AG04449 (cell line): ENCODE measurements around the gene PPP2R5D.

Source experiments
- CTCF ChIA-PET: fragments of 350-600 bp; formaldehyde crosslinking; extraction: SDS; loops from one replicate; lab custom pipeline; 2021; ENCODE audit warnings: antibody characterized with exemption; lab: Yijun Ruan, JAX
- POLR2A ChIA-PET: fragments of 400-600, 350-600 bp; formaldehyde crosslinking; extraction: SDS; loops from one replicate; lab custom pipeline; 2020; ENCODE audit warnings: antibody characterized with exemption, inconsistent platforms; lab: Yijun Ruan, JAX
- DNase-seq: peaks from one replicate; pipeline ENCODE4 v3.0.0-alpha.2; 2010; ENCODE audit warnings: low read depth, low spot score
- H3K4me3 ChIP-seq: 2 replicates; pipeline ENCODE4 v1.5.1; 2011; ENCODE audit warnings: low read depth, mild to moderate bottlenecking, control low read depth, low read length
- CTCF ChIP-seq: IDR thresholded peaks from one replicate; pipeline ENCODE4 v1.5.1; 2011; ENCODE audit warnings: mild to moderate bottlenecking, moderate library complexity, low read length, control low read depth, inconsistent platforms; ENCODE audit not compliant: insufficient read depth; ENCODE audit errors: missing control alignments

Gene PPP2R5D

DNA sequence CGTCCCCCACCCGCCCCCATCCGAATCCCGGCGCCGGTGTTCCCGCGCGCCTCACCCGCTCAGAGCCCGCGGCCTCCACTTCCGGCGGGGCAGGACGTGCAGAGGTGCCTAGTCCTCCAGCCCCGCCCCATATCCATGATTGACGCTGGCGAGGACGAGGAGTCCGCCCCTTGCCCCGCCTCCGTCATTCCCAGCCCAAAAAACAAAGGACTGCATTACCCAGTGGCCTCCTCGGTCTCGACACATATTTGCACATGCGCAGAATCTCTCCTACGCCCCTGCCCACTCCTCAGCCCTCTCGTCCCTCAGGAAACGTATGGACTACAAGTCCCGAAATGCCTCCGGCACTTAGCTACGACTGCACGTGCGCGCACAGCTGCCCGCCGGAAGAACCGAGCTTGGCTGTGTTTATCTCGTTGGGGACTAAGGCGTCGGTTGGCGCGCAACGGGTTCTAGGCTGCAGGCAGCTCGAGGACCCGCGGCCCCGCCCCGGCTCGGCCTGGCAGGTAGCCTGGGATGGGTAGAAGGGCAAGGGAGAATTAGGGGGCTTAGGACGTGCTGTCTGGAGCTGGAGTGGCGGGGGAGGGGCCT, 29.6 kb downstream of the PPP2R5D start, which contains the start of the genes KLHDC3 and MEA1:
TSS of gene KLHDC3 (plus strand) at position 407 of the 591 bp plus-strand sequence. CDS start 2,944 bp downstream, outside the sequence.
TSS of gene MEA1 (minus strand) at position 104 of the 591 bp plus-strand sequence. CDS start 133 bp downstream, outside the sequence.
- TF ChIP-seq CTCF: no peak
- POLR2A ChIA-PET: interaction anchor here (0.6 to 1.6 kb wide), 12 partner anchors 29 to 169 kb away, joined by 3 to 10 read pairs (median 3); partner anchors contain the start of genes CNPY3, CUL7, CUL9 and KLC4
- H3K4me3 ChIP-seq: peak within 1 kb of the TSS; percentile 98
- peak; percentile 99 for DNase-seq
- CTCF ChIA-PET: interaction anchor here (1.1 to 5.5 kb wide), 6 partner anchors 9 to 215 kb away, joined by 3 to 38 read pairs (median 7); partner anchors contain the start of gene DNPH1

DNA sequence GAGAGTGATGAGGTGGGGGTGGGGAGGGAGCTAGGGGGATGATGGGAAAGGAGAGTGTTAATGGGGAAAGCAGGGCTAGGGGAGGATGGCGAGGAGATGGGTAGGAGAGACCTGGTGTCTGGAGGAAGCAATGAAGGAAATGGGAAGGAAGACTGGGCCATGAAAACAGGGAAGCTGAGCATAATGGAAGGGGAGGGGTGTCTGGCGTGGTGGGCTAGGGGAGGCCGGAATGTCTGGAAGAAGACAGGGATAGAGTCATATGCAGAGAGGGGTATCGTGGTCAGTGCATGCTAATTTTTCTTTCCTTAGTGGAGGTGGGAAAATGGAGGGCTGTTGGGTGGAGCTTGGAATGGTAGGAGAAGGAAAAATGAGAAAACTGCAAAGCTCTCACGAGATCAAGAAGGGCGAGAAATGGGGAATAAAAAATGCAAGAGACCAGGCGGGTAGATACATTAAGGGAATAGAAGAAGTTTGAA, 30.1 kb downstream of the PPP2R5D start:
- DNase-seq: no peak
- ChIA-PET POLR2A (interaction anchor here (0.6 to 1.6 kb wide), 11 partner anchors 30 to 159 kb away, joined by 3 to 10 read pairs (median 3); partner anchors contain the start of genes CNPY3, CUL7, KLC4 and MRPL2), CTCF (interaction anchor here (1.1 to 5.5 kb wide), 4 partner anchors 11 to 215 kb away, joined by 4 to 38 read pairs (median 8); partner anchors contain the start of gene DNPH1)
- peak overlapping the region; percentile 98 for H3K4me3 ChIP-seq
- no peak for TF ChIP-seq CTCF

DNA sequence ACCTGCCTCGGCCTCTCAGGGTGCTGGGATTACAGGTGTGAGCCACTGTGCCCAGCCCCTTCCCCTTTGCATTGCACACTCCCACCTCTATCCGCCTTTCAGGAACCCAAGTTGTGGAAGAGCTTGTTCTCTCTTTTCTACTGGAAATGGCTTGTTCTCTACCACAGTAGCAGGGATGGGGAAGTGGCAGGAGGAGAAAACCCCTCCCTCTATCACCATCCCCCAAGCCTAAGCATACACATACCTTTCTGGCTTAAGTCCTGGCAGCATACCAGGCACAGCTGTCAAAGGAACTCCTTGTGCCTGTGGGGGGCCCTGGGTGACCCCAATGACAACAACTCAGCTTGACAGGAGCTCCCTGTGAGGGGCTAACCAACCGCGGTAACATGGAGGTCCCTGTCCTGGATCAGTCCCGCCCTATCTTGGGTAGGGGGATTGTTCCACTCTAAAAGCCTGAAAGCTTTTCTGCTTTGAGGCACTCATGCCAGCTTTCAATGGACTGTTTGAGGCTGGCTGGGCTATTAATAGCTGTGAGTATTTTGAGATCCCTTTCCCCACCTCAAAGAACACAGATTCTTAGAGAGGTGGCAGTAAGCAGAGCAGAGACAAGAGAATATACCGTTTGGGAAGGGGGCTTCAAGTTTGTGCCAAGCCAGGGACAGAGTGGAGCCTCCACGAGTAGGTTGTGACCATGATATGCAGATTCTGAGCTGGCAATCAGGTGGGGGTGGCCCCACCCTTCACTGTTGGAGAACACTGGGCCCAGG, 32.0 kb downstream of the PPP2R5D start:
- no peak for TF ChIP-seq CTCF
- ChIA-PET CTCF (interaction anchor here (1.2 to 5.5 kb wide), 4 partner anchors 114 to 155 kb away, joined by 3 to 38 read pairs (median 8); no protein-coding TSS in a partner anchor), POLR2A (interaction anchor here (1.0 kb wide), 1 partner anchor 38 kb away, joined by 4 read pairs; the partner anchor contains the start of gene CUL7)
- DNase-seq: no peak
- no peak overlapping the region for H3K4me3 ChIP-seq

- CTCF ChIA-PET: interaction anchor here (1.2 to 5.5 kb wide), 4 partner anchors 113 to 155 kb away, joined by 3 to 38 read pairs (median 8); no protein-coding TSS in a partner anchor
- TF ChIP-seq CTCF: no peak
- POLR2A ChIA-PET: interaction anchor here (1.0 kb wide), 1 partner anchor 37 kb away, joined by 4 read pairs; the partner anchor contains the start of gene CUL7
- no peak overlapping the region for H3K4me3 ChIP-seq
- DNase-seq: no peak
These were observed 32.6 kb downstream of the PPP2R5D start for GRCh38 chr6:43016943-43017334.

DNA sequence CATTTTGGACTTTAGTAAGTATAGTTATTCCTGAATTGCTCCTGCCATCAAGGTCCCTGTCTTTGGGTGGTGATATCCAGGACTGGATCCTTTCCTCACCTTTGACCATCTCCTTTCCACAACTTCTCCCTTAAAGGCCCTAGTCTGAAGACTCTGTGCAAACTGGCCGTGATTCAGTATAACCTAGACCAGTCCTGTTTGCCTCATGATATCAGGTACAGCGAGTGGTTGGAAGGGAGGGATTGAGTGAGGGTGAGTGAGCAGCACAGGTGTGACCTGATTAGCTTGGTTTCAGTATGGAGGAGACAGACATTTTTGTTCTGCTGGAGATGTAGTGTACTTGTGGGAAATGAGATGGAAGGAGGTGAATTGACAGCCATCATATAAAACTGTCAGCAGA, 34.8 kb downstream of the PPP2R5D start:
- CTCF ChIA-PET: interaction anchor here (1.7 kb wide), 1 partner anchor 118 kb away, joined by 4 read pairs; no protein-coding TSS in a partner anchor
- no peak for DNase-seq
- TF ChIP-seq CTCF: no peak
- no peak overlapping the region for H3K4me3 ChIP-seq
- POLR2A ChIA-PET: no interaction called here
